Ovary (tissue), 3 donors: ENCODE results near the gene PACS2.

Experiments
- EP300 ChIP-seq: sonication (generic); formaldehyde crosslinking; IDR thresholded peaks from one replicate; pipeline ENCODE4 v1.6.1; 2017; ENCODE audit warnings: antibody characterized with exemption
- TF ChIP-seq, protein P1 (sequence below), 3 donors: fragments of 450-650 bp in 2 of 3; fragments of 200-600 bp in 1 of 3; IDR thresholded peaks; one replicate each; pipeline versions ENCODE4 v1.5.1 to v1.8.0; 2016 to 2022; ENCODE audit warnings: antibody characterized with exemption in 3 of 3, mild to moderate bottlenecking in 1 of 3
- donor health status: DM: no; HTN: no; CAD: no.

- TF ChIP-seq, protein P1, sequence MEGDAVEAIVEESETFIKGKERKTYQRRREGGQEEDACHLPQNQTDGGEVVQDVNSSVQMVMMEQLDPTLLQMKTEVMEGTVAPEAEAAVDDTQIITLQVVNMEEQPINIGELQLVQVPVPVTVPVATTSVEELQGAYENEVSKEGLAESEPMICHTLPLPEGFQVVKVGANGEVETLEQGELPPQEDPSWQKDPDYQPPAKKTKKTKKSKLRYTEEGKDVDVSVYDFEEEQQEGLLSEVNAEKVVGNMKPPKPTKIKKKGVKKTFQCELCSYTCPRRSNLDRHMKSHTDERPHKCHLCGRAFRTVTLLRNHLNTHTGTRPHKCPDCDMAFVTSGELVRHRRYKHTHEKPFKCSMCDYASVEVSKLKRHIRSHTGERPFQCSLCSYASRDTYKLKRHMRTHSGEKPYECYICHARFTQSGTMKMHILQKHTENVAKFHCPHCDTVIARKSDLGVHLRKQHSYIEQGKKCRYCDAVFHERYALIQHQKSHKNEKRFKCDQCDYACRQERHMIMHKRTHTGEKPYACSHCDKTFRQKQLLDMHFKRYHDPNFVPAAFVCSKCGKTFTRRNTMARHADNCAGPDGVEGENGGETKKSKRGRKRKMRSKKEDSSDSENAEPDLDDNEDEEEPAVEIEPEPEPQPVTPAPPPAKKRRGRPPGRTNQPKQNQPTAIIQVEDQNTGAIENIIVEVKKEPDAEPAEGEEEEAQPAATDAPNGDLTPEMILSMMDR (IDR thresholded peaks at IDR 0.05) = no peak
- TF ChIP-seq EP300 = no peak
These were observed 33.0 kb downstream of the PACS2 start for GRCh38 chr14:105347587-105347968.
